Eye (tissue), 1 donor: ENCODE measurements around the gene IFNLR1.

Experiments
- DNase-seq: peaks from one replicate; pipeline ENCODE4 v3.0.0-alpha.2; 2015

Gene IFNLR1

GRCh38 chr1:24119859-24120756 is 67.0 kb downstream of the IFNLR1 start:
- peak; percentile 50 for DNase-seq

GRCh38 chr1:24119489-24119858 is 67.6 kb downstream of the IFNLR1 start:
- no peak for DNase-seq

DNA sequence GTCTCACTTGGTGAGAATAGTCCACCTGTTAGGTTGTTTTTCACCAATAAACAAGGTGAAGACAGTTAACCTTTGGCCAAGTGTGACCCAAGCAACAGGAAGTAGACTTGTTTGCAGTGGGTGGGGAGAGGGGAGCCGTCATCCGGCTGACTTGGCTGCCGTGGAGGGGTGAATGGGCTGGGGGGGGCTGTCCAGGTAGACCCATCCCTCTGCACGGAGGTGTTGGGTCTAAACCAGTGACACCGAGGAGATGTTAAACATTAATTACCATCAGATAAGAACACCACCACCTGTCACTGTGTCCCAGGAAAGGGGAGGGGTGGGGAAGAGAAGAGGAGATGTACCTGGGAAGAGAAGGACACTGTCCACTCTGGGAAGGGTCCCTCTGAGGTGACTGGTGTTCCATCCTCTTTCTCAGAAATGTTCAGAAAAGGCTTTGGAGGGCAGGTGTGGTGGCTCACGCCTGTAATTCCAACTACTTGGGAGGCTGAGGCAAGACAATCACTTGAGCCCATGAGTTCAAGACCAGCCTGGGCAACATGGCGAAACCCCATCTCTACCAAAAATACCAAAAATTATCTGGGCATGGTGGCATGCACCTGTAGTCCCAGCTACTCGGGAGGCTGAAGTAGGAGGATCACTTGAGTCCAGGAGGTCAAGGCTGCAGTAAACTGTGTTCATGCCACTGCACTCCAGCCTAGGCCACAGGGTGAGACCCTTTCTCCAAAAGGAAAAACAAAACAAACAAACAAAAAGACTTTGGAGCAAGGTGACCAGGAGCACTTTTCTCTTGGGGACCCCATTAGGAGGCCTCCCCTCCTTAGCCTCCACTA is 68.5 kb downstream of the IFNLR1 start:
- no peak for DNase-seq

- DNase-seq = no peak
Measured at GRCh38 chr1:24117722-24118409, 69.2 kb downstream of the IFNLR1 start.

DNA sequence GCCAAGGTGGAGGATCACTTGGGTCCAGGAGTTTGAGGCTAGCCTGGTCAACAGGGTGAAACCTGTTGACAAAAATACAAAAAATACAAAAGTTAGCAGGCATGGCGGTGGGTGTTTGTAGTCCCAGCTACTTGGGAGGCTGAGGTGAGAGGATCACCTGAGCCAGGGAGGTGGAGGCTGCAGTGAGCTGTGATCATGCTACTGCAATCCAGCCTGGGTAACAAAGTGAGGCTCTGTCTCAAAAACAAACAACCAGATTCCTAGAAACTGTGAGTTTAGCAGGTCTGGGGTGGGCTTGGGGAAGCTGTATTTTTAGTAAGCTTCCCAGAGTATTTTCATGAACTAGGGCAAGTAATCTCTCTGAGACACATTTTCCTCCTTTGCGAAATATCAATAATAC is 70.0 kb downstream of the IFNLR1 start:
- DNase-seq = no peak

DNA sequence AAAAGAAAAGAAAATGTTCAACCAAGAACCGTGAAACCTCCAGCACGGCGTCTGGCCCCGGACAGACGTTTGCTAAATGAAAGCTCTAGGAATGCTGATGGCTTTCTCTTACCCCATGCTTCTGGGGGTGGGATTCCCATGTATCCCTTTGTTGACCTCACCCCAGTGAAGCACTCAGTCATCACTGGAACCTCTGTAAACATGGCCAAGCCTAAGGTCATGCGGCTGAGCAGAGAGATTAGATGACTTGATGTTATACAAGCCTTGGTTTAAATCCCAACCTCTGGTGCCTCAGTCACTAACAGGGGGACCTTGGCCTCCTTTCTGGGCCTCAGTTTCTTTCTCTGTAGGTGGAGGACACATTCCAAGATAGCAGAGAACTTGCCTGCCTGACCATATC is 72.3 kb downstream of the IFNLR1 start:
- no peak for DNase-seq

DNA sequence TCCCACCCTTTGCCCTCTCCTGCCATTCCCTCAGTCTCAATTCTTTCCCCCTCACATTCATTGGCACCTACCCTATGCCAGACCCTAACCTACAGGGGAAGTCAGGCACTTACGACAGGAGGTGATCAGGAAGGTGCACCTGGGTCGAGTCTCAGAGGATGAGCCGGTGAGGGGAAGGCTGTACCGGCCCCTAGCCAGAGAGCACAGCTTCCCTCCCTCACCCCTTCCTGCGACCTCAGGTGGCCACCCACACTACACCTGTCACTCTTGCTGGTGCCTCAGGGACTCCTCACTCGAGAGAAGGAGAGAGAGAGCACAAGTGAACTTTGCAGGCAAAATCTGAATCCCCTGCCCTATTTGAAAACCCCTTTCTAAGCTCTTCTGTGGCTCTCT is 73.5 kb downstream of the IFNLR1 start:
- DNase-seq = no peak

DNA sequence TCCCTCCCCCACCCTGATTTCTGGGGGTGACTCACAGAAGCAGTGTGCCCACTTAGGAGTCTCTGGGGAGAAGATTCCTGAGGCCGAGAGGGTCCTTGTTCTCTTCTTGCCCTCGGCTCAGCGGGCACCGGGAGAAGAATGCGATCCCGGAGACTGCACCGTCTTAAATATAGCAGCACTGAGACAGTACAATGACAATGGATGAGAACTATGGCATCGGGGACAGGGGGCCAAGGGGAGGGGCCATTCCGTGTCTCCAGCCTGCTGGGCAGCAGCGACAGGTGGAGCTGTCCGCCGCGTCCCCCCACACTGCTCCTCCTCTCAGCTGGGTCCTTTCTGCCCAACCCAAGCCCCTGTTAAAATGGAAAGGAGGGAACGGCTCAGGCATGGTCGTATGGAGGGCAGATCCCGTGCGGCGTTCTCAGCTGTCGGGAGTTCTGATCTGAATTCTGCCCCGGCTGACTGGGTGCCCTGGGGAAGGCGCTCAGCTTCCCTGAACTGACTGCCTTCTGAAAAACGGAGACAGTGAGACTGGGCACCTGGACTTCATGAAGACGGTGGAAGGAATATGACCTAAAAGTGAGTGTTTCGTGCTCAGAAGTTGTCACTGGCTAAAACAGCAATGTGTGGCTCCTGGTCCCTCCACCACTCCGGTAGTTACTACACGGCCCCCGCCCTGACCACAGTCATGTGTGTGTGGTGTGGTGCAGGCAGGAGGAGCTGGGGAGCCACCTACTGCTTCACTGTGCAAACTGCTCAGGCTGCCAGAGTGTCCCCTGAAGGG is 74.9 kb downstream of the IFNLR1 start, which contains the start of gene MYOM3:
TSS of gene MYOM3 (minus strand) at position 140 of the 784 bp plus-strand sequence. CDS start 3,499 bp downstream, outside the sequence.
- DNase-seq = peak; percentile 77

GRCh38 chr1:24111262-24111995 is 75.7 kb downstream of the IFNLR1 start:
- no peak for DNase-seq

GRCh38 chr1:24110642-24111261 is 76.3 kb downstream of the IFNLR1 start:
- peak; percentile 33 for DNase-seq

GRCh38 chr1:24109686-24110475 is 77.2 kb downstream of the IFNLR1 start:
- no peak for DNase-seq

DNA sequence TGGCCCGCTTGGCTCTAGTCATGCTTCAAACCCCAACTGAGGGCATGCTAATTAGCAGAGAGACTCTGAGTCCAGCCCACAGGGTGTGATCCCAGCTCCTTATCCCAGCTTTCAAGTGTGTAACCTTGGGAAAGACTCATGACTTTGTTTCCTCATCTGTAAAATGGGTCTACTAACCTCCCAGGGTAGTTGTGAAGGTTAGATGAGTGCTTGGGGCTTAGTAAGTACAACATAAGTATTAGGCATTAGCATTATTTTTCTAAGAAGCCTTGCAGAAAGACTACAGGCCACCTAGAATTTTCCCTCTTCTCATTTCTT is 78.0 kb downstream of the IFNLR1 start:
- no peak for DNase-seq

DNA sequence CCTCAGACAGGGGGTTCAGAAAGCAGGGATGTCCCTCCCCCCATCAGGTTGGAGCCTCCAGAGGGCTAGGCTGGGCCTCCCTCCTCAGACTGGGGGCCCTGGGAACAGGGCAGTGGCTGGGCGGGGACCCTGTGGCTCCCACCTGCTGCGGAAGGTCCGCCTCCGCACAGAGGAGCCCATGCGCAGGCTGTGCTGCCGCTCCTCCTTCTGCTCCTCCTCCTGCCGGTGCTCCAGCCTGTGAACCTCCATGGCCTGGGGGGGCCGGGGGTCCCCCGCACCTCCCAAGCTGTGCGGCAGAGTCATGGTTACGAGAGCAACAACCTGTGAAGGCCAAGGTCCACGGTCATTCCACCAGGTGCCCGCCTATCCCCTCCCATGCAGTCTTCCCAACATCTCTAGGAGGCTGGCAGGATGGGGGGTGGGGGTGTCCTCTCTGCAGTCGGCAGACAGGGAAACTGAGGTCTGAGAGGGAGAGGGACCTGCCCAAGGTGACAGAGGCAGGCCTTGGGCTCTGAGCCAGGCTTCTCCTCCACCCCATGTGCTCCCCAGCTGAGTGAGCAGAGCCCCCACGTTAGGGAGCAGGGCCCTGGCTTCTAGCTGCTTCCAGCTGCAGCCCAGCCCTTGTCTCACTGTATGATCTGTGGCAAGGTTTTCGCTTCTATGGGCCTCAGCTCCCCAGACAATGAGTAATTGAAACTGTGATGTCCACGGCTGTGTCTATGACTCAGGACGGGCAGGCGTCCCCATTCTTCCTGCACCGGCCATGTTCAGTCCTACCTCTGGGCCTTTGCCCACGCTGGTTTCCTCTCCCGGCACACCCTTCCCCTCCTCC is 78.5 kb downstream of the IFNLR1 start:
- no peak for DNase-seq

DNA sequence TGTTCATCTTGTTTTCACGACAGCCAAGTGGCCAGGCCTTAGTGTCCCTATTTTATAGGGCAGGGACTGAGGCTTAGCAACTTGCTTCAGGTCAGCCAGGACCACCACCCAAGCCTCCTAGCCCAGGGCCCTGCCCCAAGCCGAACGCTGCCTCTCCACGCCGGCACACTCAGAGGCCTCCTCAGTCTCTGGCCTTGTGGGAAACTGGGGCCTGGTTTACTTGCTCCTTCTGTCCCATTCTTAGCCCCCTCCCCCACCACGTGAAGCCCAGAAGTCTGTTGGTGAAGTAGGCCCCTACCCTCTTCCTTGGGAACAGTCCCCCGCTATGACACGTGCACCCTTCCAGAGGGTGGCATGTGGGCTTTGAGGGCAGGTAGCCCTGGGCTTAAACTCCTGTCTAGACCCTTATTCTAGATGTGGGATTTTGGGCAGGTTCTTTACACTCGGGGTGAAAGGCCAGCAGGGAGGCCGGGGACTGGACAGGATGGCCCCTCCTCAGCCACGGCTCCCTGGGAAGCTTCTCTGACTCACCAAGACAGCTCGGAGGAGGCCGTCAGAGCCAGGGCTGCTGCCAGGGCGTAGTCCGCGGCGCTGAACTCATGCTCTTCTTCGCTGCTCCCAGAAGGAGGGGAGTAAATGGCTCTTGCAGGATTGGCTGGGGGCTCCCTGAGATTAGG is 79.5 kb downstream of the IFNLR1 start:
- no peak for DNase-seq

GRCh38 chr1:24105368-24106160 is 81.5 kb downstream of the IFNLR1 start:
- no peak for DNase-seq

DNA sequence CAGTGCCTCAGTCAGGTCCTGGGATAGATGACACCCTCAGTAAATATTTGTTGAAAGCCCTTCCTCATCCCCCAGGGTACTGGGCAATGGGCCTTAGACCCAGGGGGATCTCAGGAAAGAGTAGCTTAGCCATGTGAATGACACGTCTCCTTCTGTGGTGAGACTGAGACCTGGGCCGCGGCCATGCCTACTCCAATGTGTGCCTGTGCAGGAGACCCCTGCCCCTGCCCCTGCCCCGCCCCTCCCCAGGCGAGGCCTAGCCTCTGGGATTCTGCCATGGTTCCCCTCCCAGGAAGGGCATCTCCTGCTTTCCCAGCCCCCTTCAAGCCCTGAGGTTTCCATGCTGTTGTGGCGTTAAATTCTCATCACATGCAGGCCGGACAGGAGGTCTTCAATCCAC is 82.2 kb downstream of the IFNLR1 start:
- no peak for DNase-seq
